ENCODE results near the gene RAB11FIP3.

Gene RAB11FIP3

GRCh38 chr16:495127-495748 lies 69.8 kb downstream of the RAB11FIP3 start:
- in situ Hi-C loops (cut with HindIII; ENCODE audit: low sequenced_read_pairs) = no loop called here
- DNase-seq (ENCODE audit: low read depth, low spot score) = no peak
- no peak overlapping the region for H3K4me3 ChIP-seq (ENCODE audit: low read depth, low read length)
- TF ChIP-seq CTCF (IDR thresholded peaks at IDR 0.05; ENCODE audit: low read depth, low read length) = peak; percentile 52

GRCh38 chr16:496097-496886 lies 70.8 kb downstream of the RAB11FIP3 start:
- TF ChIP-seq CTCF (IDR thresholded peaks at IDR 0.05; ENCODE audit: low read depth, low read length) = no peak
- in situ Hi-C loops (cut with HindIII; ENCODE audit: low sequenced_read_pairs) = no loop called here
- no peak overlapping the region for H3K4me3 ChIP-seq (ENCODE audit: low read depth, low read length)
- DNase-seq (ENCODE audit: low read depth, low spot score) = no peak

GRCh38 chr16:497258-497657 lies 71.8 kb downstream of the RAB11FIP3 start:
- DNase-seq (ENCODE audit: low read depth, low spot score) = peak; percentile 45
- in situ Hi-C loops (cut with HindIII; ENCODE audit: low sequenced_read_pairs) = no loop called here
- H3K4me3 ChIP-seq (ENCODE audit: low read depth, low read length) = no peak overlapping the region
- TF ChIP-seq CTCF (IDR thresholded peaks at IDR 0.05; ENCODE audit: low read depth, low read length) = no peak

GRCh38 chr16:499924-500323 lies 74.5 kb downstream of the RAB11FIP3 start:
- TF ChIP-seq CTCF (IDR thresholded peaks at IDR 0.05; ENCODE audit: low read depth, low read length) = no peak
- H3K4me3 ChIP-seq (ENCODE audit: low read depth, low read length) = no peak overlapping the region
- DNase-seq (ENCODE audit: low read depth, low spot score) = no peak
- in situ Hi-C loops (cut with HindIII; ENCODE audit: low sequenced_read_pairs) = no loop called here

GRCh38 chr16:500709-501108 lies 75.3 kb downstream of the RAB11FIP3 start:
- no peak overlapping the region for H3K4me3 ChIP-seq (ENCODE audit: low read depth, low read length)
- in situ Hi-C loops (cut with HindIII; ENCODE audit: low sequenced_read_pairs) = no loop called here
- TF ChIP-seq CTCF (IDR thresholded peaks at IDR 0.05; ENCODE audit: low read depth, low read length) = no peak
- DNase-seq (ENCODE audit: low read depth, low spot score) = no peak

GRCh38 chr16:502179-502943 lies 76.9 kb downstream of the RAB11FIP3 start:
- in situ Hi-C loops (cut with HindIII; ENCODE audit: low sequenced_read_pairs) = no loop called here
- TF ChIP-seq CTCF (IDR thresholded peaks at IDR 0.05; ENCODE audit: low read depth, low read length) = no peak
- H3K4me3 ChIP-seq (ENCODE audit: low read depth, low read length) = no peak overlapping the region
- DNase-seq (ENCODE audit: low read depth, low spot score) = no peak
